ENCODE data around the gene SNAP29.
A peak's percentile ranks its signal among the peaks of the same experiment; 100 is the strongest.
"Not testable (repeated sequence)": the region's sequence is repeated elsewhere in the genome, so short reads cannot be mapped to it uniquely, and the experiment has no call there.

Gene SNAP29

DNA sequence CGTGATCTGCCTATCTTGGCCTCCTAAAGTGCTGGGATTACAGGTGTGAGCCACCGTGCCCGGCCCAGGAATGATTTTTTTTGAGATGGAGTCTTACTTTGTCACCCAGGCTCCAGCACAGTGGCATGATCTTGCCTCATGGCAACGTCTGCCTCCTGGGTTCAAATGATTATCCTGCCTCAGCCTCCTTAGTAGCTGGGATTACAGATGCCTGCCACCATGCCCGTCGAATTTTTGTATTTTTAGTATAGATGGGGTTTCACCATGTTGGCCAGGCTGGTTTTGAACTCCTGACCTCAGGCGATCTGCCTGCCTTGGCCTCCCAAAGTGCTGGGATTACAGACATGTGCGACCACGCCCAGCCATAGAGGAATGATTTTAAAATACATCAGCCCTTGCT, 76.2 kb downstream of the SNAP29 start:
- DNase-seq: not testable (repeated sequence)

- not testable (repeated sequence) for DNase-seq
These were observed 77.2 kb downstream of the SNAP29 start for GRCh38 chr22:20935780-20936539.

- peak; percentile 86 for DNase-seq
These were observed 78.4 kb downstream of the SNAP29 start for GRCh38 chr22:20937031-20937793.

GRCh38 chr22:20937794-20938671, 79.2 kb downstream of the SNAP29 start:
- no peak for DNase-seq

DNA sequence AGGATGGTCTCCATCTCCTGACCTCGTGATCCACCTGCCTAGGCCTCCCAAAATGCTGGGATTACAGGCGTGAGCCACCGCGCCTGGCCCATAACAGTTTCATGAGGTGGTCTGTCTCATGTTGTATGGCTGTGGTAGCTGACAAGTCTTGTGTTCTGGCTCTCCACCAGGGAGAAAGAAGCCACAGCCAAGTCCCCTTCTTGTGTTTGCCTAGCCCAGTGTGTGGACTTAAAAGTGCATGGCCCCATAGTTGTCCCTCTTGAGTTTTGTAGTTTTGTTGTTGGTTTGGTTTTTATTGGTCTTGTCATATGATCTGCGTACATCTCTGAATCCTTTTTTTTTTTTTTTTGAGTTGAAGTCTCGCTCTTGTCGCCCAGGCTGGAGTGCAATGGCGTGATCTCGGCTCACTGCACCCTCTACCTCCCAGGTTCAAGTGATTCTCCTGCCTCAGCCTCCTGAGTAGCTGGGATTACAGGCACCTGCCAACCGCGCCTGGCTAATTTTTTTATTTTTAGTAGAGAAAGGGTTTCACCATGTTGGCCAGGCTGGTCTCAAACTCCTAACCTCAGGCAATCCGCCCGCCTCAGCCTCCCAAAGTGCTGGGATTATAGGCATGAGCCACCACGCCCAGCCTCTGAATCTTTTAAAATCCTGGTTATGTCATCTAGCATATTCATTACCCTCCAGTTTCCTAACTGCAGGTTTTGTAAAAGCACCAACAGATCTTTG, 80.8 kb downstream of the SNAP29 start:
- peak; percentile 44 for DNase-seq

DNA sequence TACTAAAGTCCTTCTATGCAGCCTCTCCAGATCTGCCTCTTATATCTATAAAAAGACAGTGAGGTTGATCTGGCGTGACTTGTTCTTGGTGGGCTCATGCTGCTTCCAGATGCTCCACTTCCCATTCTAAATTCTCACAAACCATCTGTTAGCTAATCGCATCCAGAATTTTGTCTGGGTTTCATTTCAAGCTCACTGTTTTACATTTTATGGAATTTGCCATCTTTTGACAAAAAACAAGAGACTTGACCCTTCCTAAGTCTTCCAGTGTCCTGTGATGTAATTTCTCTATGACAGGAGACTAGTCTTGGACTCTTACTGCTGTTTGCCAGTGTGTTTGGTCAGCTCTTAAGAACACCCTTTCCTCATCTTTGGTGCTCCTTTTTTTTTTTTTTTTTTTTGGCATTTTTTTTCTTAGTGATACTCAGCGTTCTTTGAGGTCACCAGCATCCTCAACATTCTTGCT, 81.4 kb downstream of the SNAP29 start:
- DNase-seq: no peak
